ENCODE results near the gene HNRNPU.
A peak's percentile ranks its signal among the peaks of the same experiment; 100 is the strongest.

The HNRNPU gene

GRCh38 chr1:244896550-244896949 lies 32.2 kb upstream of the HNRNPU start:
- no peaks in the 10 kb centered on the region for H3K36me3 Mint-ChIP-seq (ENCODE audit: low read depth)
- peaks cover 12% of the 10 kb centered on the region for H3K27me3 Mint-ChIP-seq (ENCODE audit: low read depth, poor library complexity)
- peaks cover 24% of the 10 kb centered on the region for H3K4me1 Mint-ChIP-seq
- no peaks in the 10 kb centered on the region for H3K9me3 Mint-ChIP-seq
- no peak for TF ChIP-seq CTCF (IDR thresholded peaks at IDR 0.05)
- no peak overlapping the region for H3K4me3 Mint-ChIP-seq
- DNase-seq: no peak
- H3K27ac Mint-ChIP-seq: no peak overlapping the region

- Mint-ChIP-seq H3K4me3 (no peak overlapping the region), H3K27ac (no peak overlapping the region), H3K4me1 (peaks cover 9% of the 10 kb centered on the region), H3K27me3 (ENCODE audit: low read depth, poor library complexity) (peaks cover 16% of the 10 kb centered on the region), H3K9me3 (peaks cover 4% of the 10 kb centered on the region), H3K36me3 (ENCODE audit: low read depth) (no peaks in the 10 kb centered on the region)
- TF ChIP-seq CTCF (IDR thresholded peaks at IDR 0.05): no peak
- no peak for DNase-seq
Observed at GRCh38 chr1:244893836-244894235, 29.5 kb upstream of the HNRNPU start.

GRCh38 chr1:244887281-244887680 lies 22.9 kb upstream of the HNRNPU start:
- H3K27me3 Mint-ChIP-seq (ENCODE audit: low read depth, poor library complexity): peaks cover 17% of the 10 kb centered on the region
- H3K9me3 Mint-ChIP-seq: peaks cover 16% of the 10 kb centered on the region
- no peak overlapping the region for H3K4me3 Mint-ChIP-seq
- no peak overlapping the region for H3K27ac Mint-ChIP-seq
- H3K4me1 Mint-ChIP-seq: peaks cover 10% of the 10 kb centered on the region
- no peaks in the 10 kb centered on the region for H3K36me3 Mint-ChIP-seq (ENCODE audit: low read depth)
- no peak for TF ChIP-seq CTCF (IDR thresholded peaks at IDR 0.05)
- DNase-seq: no peak

GRCh38 chr1:244881552-244882280 lies 17.4 kb upstream of the HNRNPU start:
- TF ChIP-seq CTCF (IDR thresholded peaks at IDR 0.05): no peak
- Mint-ChIP-seq H3K27me3 (ENCODE audit: low read depth, poor library complexity) (peaks cover 7% of the 10 kb centered on the region), H3K4me3 (no peak overlapping the region), H3K36me3 (ENCODE audit: low read depth) (no peaks in the 10 kb centered on the region), H3K9me3 (peaks cover 7% of the 10 kb centered on the region), H3K4me1 (peaks cover 31% of the 10 kb centered on the region), H3K27ac (peak overlapping the region; percentile 87)
- peak; percentile 36 for DNase-seq

GRCh38 chr1:244878681-244879080 lies 14.3 kb upstream of the HNRNPU start:
- peaks cover 33% of the 10 kb centered on the region for H3K4me1 Mint-ChIP-seq
- H3K4me3 Mint-ChIP-seq: no peak overlapping the region
- H3K36me3 Mint-ChIP-seq (ENCODE audit: low read depth): no peaks in the 10 kb centered on the region
- no peak for TF ChIP-seq CTCF (IDR thresholded peaks at IDR 0.05)
- no peak overlapping the region for H3K27ac Mint-ChIP-seq
- no peak for DNase-seq
- H3K9me3 Mint-ChIP-seq: no peaks in the 10 kb centered on the region
- peaks cover 3% of the 10 kb centered on the region for H3K27me3 Mint-ChIP-seq (ENCODE audit: low read depth, poor library complexity)

Measured in nephron progenitor cell (in vitro differentiated cells).